GM11168 (cell line): ENCODE results near the gene MTMR11.
"Not testable (repeated sequence)": the region's sequence is repeated elsewhere in the genome, so short reads cannot be mapped to it uniquely, and the experiment has no call there.

ENCODE experiments used
- in situ Hi-C: fragments of 300-500 bp; cut with MboI; formaldehyde crosslinking; loops from one replicate; pipeline ENCODE4 v1.12.0; 2022; ENCODE audit warnings: low sequenced_read_pairs; ENCODE audit not compliant: unreplicated experiment

The MTMR11 gene, protein sequence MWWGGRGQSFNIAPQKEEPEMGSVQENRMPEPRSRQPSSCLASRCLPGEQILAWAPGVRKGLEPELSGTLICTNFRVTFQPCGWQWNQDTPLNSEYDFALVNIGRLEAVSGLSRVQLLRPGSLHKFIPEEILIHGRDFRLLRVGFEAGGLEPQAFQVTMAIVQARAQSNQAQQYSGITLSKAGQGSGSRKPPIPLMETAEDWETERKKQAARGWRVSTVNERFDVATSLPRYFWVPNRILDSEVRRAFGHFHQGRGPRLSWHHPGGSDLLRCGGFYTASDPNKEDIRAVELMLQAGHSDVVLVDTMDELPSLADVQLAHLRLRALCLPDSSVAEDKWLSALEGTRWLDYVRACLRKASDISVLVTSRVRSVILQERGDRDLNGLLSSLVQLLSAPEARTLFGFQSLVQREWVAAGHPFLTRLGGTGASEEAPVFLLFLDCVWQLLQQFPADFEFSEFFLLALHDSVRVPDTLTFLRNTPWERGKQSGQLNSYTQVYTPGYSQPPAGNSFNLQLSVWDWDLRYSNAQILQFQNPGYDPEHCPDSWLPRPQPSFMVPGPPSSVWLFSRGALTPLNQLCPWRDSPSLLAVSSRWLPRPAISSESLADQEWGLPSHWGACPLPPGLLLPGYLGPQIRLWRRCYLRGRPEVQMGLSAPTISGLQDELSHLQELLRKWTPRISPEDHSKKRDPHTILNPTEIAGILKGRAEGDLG

DNA sequence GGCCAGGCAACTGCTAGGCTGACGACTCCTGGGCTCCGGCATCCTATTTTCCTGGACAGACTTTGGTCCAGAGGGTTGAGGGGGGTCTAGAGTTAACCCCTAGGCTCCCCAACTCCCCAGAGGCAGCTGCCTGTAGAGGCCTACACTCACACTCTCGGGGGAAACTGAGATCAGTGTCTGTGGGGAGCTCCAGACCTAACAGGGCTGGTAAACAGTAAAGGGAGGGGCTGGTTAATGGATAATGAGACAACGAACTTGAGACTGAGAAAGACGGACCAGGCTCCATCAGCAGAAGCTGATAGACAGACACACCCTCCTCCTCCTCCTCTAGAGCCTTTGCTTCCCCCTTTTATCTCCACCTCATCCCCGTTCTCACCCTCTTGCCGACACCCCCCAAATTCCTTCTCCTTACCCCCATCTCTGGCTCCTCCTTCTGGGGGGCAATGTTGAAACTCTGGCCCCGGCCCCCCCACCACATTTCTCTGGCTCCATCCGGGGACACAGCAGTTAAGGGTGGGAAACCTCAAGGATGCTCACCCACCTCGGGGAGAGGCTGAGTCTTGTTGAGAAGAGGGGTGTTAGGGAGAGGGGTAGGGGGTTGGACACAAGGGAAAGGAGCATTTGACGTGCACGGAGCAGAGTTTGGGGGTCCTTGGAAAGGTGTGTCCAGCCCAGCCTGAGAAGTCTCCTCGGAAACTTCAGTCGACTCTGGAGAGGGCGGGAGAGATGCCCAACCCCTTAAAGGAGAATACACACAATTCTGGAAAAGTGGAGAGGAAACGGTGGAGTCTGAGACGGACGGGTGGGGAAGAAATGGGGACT, at the start of gene MTMR11:
MTMR11 (minus strand) TSS at position 710 of the 822 bp plus-strand sequence; CDS start at position 478, 232 bp downstream.
- in situ Hi-C loops: no loop called here

DNA sequence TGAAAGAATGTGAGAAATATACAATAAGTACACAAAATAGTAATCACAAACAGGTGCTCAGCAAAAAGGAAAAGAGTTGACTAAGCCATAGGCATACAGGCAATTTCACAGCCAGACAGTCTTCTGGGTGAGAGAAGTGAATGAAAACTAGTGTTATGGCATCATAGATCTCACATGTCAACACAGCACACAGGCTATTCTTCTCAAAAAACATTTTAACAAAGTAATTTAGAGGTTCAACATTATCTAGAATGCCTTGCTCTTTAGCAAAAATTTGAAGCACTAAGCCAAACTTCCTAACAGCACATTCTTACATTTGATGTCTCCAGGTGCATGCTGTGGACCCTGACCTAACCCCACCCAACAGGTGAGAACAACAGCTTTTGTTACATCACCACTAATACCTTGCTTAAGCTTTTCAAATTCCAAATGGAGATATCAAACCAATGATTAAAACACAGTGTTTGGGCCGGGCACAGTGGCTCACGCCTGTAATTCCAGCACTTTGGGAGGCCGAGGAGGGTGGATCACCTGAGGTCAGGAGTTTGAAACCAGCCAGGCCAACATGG, 43.4 kb upstream of the MTMR11 start:
- in situ Hi-C loops: no loop called here

DNA sequence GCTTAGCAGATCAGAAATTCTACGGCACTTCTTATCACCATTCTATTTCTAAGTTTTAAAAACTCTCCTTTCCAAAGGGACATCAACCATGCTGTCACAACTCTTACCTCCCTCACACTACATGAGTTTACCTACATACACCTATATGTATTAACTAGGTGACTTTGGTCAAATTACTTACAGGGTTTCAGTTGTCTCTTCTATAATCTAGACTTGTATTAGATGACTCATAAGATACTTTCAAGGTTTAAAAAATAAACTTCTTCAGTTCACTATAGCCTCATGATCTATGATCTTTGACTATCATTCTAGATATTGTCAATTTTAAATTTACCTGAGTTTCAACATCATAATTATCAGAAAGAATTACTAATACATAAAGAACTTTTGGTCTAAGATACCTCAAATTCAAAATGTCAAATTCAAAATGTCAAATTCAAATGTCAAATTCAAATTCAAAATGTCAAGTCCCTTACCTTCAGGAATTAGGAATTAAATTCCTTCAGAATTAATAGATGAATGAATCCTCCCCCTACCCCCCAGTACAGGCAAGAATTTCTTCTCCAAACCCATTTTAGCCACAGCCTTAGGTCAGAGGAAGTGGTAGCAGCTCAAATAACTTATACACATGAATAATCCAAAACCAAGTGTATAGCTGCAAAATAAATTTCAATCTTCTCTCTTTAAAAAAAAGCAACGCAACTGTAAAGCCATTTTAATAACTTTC, 42.7 kb upstream of the MTMR11 start:
- in situ Hi-C loops: no loop called here

DNA sequence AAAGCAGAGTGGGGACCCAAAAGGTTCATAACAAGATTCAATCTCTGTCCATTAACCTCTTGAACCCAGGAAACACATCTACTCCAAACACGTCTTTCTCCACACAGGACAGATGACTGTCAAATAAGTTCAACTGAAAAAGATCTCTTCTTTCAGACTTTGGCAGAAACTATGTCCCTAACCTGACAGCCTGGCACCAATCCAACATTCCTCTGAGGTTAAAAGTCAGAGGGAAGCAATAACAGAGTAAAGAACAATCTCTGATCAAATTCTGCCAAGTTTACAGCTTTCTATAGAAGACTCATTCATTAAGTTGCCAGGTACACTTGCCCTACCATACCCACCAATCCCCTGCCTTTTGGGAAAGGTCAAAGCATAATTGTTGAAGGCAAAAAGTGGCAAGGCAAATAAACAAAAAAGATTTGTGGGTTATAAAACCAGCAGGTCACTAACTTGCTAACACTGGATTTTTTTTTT, 41.9 kb upstream of the MTMR11 start:
- in situ Hi-C loops: no loop called here

DNA sequence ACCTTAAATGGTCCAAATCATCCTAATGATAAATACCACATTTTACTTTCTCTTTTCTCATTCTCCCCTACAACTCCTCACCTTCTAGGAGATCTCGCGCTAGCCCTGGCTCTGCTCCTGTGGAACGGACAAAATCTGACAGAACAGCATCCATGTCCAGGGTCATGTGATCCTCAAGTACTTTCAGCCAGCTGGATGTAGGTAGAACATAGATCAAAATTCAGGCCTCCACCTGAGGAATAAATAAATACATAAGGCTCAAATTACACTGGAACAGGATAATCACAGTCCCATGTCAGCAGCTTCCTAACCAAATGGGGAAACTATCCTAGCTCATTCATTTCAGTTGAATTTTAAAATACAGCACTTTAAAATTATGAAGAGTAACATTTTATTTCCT, 40.7 kb upstream of the MTMR11 start:
- in situ Hi-C loops: no loop called here

DNA sequence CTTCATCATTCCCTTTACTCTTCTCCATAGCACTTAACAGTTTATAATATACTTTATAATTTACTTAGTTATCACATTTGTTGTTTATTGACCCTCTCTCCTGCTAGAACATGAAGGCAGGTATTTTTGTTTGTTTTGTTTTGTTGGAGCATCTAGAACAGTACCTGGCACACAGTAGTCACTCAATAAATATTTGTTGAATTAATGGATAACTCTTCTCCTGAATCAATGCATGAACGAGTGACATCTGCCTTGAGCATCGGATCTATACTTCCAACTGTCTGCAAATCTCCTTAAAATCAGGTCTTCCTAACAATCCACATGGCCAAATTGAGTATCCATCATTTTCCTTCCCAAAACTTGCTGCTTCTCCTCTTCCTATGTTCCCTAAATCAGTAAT, 35.9 kb upstream of the MTMR11 start:
- in situ Hi-C loops: no loop called here

DNA sequence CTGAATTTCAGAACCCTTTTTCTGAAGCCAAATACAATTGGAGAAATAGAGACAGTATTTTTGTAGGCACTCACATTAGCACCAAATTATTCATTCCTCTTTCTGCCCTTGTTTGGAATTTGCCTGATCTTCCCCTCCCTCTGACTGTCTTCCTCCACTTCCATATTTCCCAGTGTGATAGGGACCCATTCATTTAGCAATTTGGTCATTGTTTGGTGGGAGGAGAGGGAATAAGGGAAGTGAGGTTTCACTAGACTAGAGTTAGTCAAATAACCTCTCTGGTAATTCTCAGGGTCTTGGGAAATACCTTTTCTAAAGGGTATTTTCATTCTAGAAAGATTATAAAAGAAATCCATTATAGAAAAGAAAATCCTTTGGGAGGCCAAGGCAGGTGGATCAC, 31.0 kb upstream of the MTMR11 start:
- in situ Hi-C loops: loop anchor here (5.0 to 10.0 kb wide), 2 partner anchors 80 to 217 kb away; no protein-coding TSS in a partner anchor

DNA sequence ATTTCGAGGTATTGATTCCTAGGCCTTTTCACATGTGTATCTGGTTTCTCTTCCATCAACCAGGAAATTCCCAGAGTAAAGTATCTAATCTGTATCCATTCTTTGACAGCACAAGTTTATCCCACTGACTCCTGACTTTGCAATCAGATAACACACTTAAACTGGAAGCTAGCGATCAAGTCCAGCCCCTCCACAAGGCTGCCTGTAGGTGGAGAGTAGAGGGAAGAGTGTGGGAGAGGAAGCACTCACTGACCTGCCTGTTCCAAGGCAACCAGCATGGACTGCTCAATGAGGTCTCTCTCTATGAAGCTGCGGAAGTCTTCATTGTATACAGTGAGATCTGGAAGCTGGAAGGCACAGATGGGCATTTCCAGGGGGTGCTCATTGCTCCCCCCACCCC, 30.4 kb upstream of the MTMR11 start:
- in situ Hi-C loops: loop anchor here (5.0 to 10.0 kb wide), 2 partner anchors 80 to 218 kb away; no protein-coding TSS in a partner anchor

DNA sequence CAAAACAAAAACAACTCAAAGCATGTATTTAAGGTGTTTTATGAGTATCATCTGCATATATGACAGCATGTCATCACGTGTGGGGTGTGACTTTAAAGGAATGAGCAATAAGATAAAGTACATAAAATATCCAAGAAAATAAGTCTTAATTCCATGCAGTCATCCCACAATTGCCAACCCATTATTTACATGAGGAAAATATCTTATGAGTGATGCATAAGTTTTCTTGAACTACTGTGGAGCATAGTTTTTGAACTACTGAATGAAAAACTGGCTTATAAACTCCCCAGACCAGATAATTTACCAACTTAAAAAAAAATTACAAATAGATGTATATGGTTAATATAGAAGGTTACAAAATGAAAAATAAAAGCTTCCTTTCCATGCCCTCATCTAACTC, 29.7 kb upstream of the MTMR11 start:
- in situ Hi-C loops: loop anchor here (5.0 to 10.0 kb wide), 2 partner anchors 81 to 218 kb away; no protein-coding TSS in a partner anchor

DNA sequence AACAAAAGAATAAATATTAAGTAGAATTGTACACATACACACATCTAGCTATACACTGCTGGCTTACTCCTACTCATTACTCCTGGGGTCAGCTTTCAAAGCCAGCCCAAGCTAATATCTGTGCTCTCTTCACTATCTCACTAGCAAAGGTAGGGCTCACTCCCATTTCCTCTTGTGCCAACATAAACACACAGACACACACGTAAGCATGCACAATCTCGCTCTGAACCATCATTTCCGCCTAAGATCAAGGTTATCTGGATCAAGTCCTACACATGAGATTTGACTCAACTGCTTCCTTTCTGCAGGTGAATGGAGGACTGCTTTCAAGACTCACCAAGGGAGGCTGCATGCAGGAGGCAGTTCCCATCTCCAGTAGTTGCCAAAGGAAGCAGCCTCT, 28.8 kb upstream of the MTMR11 start:
- in situ Hi-C loops: loop anchor here (5.0 to 10.0 kb wide), 2 partner anchors 82 to 219 kb away; no protein-coding TSS in a partner anchor

DNA sequence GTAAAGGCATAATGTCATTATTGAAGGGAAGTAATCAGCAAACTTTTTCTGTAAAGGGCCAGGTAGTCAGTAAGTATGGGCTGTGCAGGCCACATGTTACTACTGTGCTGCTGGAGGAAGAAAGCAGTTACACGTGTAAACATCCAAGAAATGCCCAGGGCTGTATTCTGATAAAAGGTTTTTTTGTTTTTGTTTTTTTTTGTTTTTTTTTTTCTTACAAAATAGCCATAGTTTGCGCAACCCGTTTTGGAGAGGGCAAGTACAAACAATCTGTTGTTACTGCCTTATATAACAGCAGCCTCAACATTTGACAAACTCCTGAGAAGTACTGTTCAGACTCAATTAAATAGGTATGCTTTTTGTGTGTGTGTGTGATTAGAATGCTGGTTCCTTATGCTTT, 26.7 kb upstream of the MTMR11 start:
- in situ Hi-C loops: loop anchor here (10.0 kb wide), 1 partner anchor 221 kb away; no protein-coding TSS in a partner anchor

DNA sequence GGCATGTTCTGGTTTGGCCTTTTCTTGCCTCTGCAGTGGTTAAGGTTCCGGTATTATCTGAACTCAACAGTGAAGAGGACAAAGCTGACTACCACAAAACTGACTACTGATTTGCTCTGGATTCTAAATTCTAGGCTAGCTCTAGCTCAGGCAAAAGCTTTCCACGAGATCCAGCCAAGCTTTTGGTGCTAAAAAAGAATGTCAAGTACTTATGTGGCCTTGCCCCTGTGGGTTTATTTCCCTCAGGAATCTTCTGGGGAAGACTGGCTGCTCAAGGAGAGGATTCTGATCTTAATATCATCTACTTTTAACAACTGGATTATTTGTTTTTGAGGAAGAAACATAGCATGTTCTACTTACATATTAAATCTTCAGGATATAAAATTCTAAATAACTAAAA, 26.1 kb upstream of the MTMR11 start:
- in situ Hi-C loops: loop anchor here (10.0 kb wide), 1 partner anchor 222 kb away; no protein-coding TSS in a partner anchor

DNA sequence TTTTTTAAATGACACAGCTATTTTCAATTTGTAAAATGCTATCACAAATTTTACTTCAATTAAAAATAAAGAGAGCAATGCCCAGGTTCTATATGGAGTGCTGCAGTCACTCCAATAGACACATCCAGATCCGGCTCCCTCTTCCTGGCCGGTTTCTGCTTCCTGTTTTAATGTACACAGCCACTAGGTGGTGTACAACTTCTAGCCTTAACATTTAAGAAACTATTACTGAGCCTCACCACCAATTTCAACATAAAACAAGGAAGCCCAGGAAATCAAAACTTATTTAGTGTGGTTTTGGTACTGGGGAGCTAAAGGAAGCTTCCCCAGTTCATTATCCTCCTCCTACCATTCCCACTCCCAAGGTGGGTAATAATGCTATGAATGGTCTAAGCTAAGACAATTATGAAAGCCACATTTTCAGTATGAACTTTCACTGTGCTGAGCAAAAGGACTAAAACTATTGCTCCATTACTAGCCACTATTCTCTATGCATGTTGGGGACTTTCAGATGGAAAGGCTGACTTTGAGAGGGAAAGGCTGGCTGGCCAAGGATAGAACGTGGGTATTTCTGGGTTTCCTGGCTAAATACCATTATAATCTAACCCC, 25.5 kb upstream of the MTMR11 start:
- in situ Hi-C loops: loop anchor here (10.0 kb wide), 1 partner anchor 223 kb away; no protein-coding TSS in a partner anchor

DNA sequence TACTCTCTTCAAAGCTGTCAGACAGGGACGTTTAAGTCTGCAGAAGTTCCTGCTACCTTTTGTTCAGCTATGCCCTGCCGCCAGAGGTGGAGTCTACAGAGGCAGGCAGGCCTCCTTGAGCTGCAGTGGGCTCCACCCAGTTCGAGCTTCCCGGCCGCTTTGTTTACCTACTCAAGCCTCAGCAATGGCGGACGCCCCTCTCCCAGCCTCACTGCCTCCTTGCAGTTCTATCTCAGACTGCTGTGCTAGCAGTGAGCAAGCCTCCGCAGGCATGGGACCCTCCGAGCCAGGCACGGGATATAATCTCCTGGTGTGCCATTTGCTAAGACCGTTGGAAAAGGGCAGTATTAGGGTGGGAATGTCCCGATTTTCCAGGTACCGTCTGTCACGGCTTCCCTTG, 20.9 kb upstream of the MTMR11 start:
- in situ Hi-C loops: not testable (repeated sequence)

DNA sequence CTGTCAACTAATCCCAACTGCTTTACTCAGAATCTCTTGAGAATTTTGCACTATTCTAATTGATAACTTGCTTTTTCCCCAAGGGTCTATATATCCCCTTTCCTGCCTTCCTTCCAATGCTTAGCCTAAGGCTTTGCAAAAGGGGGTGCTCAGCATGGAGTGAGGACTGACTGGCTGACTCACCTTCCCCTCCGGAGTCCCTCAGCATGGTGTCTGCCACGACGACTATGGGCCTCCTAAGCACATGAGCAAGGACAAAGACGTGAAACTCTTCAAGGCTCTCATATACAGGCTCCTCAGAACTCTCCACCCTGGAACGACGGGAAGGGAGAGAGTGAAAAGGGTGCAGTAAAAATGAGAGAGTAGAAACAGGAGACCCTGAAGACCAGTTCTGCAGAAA, 13.2 kb upstream of the MTMR11 start:
- in situ Hi-C loops: no loop called here

DNA sequence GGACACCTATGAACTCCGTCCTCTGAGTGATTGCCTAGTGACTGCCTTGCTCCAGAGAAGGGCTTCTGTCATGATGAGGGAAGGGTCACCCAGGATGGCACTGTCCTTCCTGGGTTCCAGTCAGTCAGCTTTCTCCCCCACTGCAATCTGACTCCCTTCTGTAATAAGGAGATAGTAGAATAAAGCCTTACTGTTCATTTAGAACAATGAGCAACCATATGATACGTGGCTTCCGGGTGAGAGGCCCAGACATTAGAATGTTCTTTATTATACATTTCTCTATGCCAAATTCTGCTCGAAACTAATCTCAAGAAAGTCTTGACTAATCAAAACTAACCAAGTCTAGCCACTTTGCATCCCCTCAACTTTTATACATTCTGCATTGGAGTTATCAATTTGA, 8.5 kb upstream of the MTMR11 start:
- in situ Hi-C loops: no loop called here

DNA sequence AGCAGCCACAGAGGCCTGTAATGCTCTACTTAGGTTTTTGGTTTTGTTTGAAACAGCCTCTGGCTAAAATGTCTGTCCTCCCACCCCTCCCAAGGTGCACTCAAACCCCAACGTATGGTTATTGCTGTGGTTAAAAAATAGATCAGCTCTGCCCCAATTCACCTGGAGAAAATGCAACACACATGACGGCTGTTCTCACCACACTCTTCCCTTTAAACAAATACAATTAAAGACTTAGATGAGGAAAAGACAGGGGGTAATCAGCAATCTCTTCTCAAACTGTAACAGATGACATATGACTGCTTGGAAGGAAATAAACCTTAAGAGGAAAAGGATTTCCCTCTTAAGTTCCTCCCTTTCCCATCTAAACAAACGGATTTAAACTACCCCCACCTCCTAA, 6.2 kb upstream of the MTMR11 start:
- in situ Hi-C loops: no loop called here

DNA sequence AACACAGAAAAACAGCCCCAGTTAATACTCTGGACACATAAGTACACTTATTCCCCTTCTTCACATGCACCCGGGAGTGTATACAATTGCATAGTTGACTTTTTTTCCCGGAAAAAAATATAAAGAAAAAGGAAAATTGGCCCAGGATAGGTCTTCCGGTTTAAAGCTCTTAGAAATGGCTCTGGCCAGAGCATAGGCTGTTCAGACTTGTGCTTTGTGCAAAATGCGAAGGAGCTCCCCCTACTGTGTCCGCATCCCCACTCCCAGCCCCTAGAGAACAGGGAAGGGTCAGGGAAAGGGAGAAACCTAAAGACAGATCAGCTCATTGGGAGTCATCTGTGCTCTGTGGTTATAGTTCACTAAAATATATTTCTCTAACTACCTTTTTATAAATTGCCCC, 5.5 kb upstream of the MTMR11 start:
- in situ Hi-C loops: no loop called here

DNA sequence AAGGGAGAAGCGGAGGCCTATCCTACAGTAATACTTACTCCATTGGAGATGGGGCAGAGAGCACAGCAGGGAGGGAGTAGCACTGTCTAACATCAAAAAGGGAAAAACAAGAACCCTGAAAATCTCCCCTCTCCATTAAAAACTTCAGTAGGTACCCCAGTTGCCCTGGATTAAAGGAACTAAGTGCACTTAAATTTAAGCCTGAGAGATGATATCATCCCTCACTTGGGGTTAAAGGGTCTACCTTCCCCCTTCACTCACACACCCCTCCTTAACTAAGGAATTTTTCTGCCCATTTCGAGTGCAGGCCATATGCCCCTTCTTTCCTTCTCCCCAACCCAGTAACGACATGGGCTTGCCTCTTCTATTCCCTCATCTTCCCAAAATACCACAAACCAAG, 3.7 kb upstream of the MTMR11 start:
- in situ Hi-C loops: no loop called here
